ENCODE measurements around the gene ZRANB3.
"Not testable (repeated sequence)": the region's sequence is repeated elsewhere in the genome, so short reads cannot be mapped to it uniquely, and the experiment has no call there.

Gene ZRANB3

GRCh38 chr2:135378591-135378990, 152.4 kb downstream of the ZRANB3 start:
- no peak for DNase-seq
- in situ Hi-C loops (cut with MboI; ENCODE audit: low pct_unique_long_range_greater_than_20kb, low sequenced_read_pairs), result no loop called here

GRCh38 chr2:135373702-135374101, 157.3 kb downstream of the ZRANB3 start:
- in situ Hi-C loops (cut with MboI; ENCODE audit: low pct_unique_long_range_greater_than_20kb, low sequenced_read_pairs), result no loop called here
- DNase-seq, result no peak

- in situ Hi-C loops (cut with MboI; ENCODE audit: low pct_unique_long_range_greater_than_20kb, low sequenced_read_pairs), result no loop called here
- no peak for DNase-seq
These were observed 181.1 kb downstream of the ZRANB3 start for GRCh38 chr2:135349941-135350340.

GRCh38 chr2:135348096-135348704, 182.8 kb downstream of the ZRANB3 start:
- in situ Hi-C loops (cut with MboI; ENCODE audit: low pct_unique_long_range_greater_than_20kb, low sequenced_read_pairs); DNase-seq: not testable (repeated sequence)

GRCh38 chr2:135337071-135337470, 193.9 kb downstream of the ZRANB3 start:
- in situ Hi-C loops (cut with MboI; ENCODE audit: low pct_unique_long_range_greater_than_20kb, low sequenced_read_pairs), result no loop called here
- no peak for DNase-seq

GRCh38 chr2:135335256-135335655, 195.8 kb downstream of the ZRANB3 start:
- in situ Hi-C loops (cut with MboI; ENCODE audit: low pct_unique_long_range_greater_than_20kb, low sequenced_read_pairs), result no loop called here
- no peak for DNase-seq

GRCh38 chr2:135327146-135327545, 203.9 kb downstream of the ZRANB3 start:
- in situ Hi-C loops (cut with MboI; ENCODE audit: low pct_unique_long_range_greater_than_20kb, low sequenced_read_pairs), result no loop called here
- DNase-seq, result no peak

GRCh38 chr2:135320465-135321355, 210.3 kb downstream of the ZRANB3 start:
- in situ Hi-C loops (cut with MboI; ENCODE audit: low pct_unique_long_range_greater_than_20kb, low sequenced_read_pairs), result no loop called here
- no peak for DNase-seq

GRCh38 chr2:135318808-135319207, 212.2 kb downstream of the ZRANB3 start:
- DNase-seq, result no peak
- in situ Hi-C loops (cut with MboI; ENCODE audit: low pct_unique_long_range_greater_than_20kb, low sequenced_read_pairs), result no loop called here

- DNase-seq, result no peak
- in situ Hi-C loops (cut with MboI; ENCODE audit: low pct_unique_long_range_greater_than_20kb, low sequenced_read_pairs), result no loop called here
These were observed 213.6 kb downstream of the ZRANB3 start for GRCh38 chr2:135317375-135317774.

- in situ Hi-C loops (cut with MboI; ENCODE audit: low pct_unique_long_range_greater_than_20kb, low sequenced_read_pairs), result no loop called here
- no peak for DNase-seq
These were observed 219.1 kb downstream of the ZRANB3 start for GRCh38 chr2:135311962-135312361.

- in situ Hi-C loops (cut with MboI; ENCODE audit: low pct_unique_long_range_greater_than_20kb, low sequenced_read_pairs), result no loop called here
- DNase-seq, result no peak
These were observed 219.8 kb downstream of the ZRANB3 start for GRCh38 chr2:135311268-135311667.

GRCh38 chr2:135304694-135305093, 226.3 kb downstream of the ZRANB3 start:
- in situ Hi-C loops (cut with MboI; ENCODE audit: low pct_unique_long_range_greater_than_20kb, low sequenced_read_pairs), result no loop called here
- DNase-seq, result no peak

- DNase-seq, result peak; percentile 21
- in situ Hi-C loops (cut with MboI; ENCODE audit: low pct_unique_long_range_greater_than_20kb, low sequenced_read_pairs), result no loop called here
These were observed 231.3 kb downstream of the ZRANB3 start for GRCh38 chr2:135299658-135300244.

- in situ Hi-C loops (cut with MboI; ENCODE audit: low pct_unique_long_range_greater_than_20kb, low sequenced_read_pairs), result no loop called here
These were observed 231.9 kb downstream of the ZRANB3 start for GRCh38 chr2:135299165-135299564.

GRCh38 chr2:135287121-135287520, 243.9 kb downstream of the ZRANB3 start:
- DNase-seq; in situ Hi-C loops (cut with MboI; ENCODE audit: low pct_unique_long_range_greater_than_20kb, low sequenced_read_pairs): not testable (repeated sequence)

More at GRCh38 chr2:135299165-135299564, 231.9 kb downstream of the ZRANB3 start:
- no peak for DNase-seq

GRCh38 chr2:135285391-135285790, 245.6 kb downstream of the ZRANB3 start:
- in situ Hi-C loops (cut with MboI; ENCODE audit: low pct_unique_long_range_greater_than_20kb, low sequenced_read_pairs), result no loop called here
- no peak for DNase-seq

- in situ Hi-C loops (cut with MboI; ENCODE audit: low pct_unique_long_range_greater_than_20kb, low sequenced_read_pairs), result no loop called here
- no peak for DNase-seq
These were observed 249.6 kb downstream of the ZRANB3 start for GRCh38 chr2:135281379-135281778.

GRCh38 chr2:135279209-135279608, 251.8 kb downstream of the ZRANB3 start:
- in situ Hi-C loops (cut with MboI; ENCODE audit: low pct_unique_long_range_greater_than_20kb, low sequenced_read_pairs), result no loop called here
- no peak for DNase-seq

- DNase-seq, result no peak
- in situ Hi-C loops (cut with MboI; ENCODE audit: low pct_unique_long_range_greater_than_20kb, low sequenced_read_pairs), result no loop called here
These were observed 254.5 kb downstream of the ZRANB3 start for GRCh38 chr2:135276525-135276924.

All from KBM-7 (cell line).